Fibroblast of lung (primary cell): ENCODE data around the gene RBM15B. TPM values are rescaled to one million over a fixed set of nuclear protein-coding genes. Genes with fewer than 3 reads are reported as not detected.

Experiments used
- DNase-seq, 2 donors: peaks; one replicate each; pipeline versions ENCODE4 v3.0.0 to v3.0.0-alpha.2; 2010; ENCODE audit warnings: low read depth in 2 of 2
- H2AFZ ChIP-seq: 2 replicates; pipeline ENCODE4 v1.5.1; 2012; ENCODE audit warnings: low read length, control low read depth, inconsistent platforms
- H3K27ac ChIP-seq: 2 replicates; pipeline ENCODE4 v1.5.1; 2011; ENCODE audit warnings: low read length, control low read depth; ENCODE audit not compliant: insufficient read depth
- H3K27me3 ChIP-seq: 2 replicates; pipeline ENCODE4 v1.5.1; 2011; ENCODE audit warnings: mild to moderate bottlenecking, low read length; ENCODE audit not compliant: control insufficient read depth, insufficient read depth
- H3K36me3 ChIP-seq: 2 replicates; pipeline ENCODE4 v1.5.1; 2011; ENCODE audit warnings: low read length; ENCODE audit not compliant: control insufficient read depth, insufficient read depth
- H3K4me1 ChIP-seq: 2 replicates; pipeline ENCODE4 v1.5.1; 2011; ENCODE audit warnings: low read length; ENCODE audit not compliant: control insufficient read depth, insufficient read depth; ENCODE audit errors: extremely low read depth
- H3K4me2 ChIP-seq: 2 replicates; pipeline ENCODE4 v1.5.1; 2011; ENCODE audit warnings: low read length, control low read depth; ENCODE audit not compliant: insufficient read depth; ENCODE audit errors: extremely low read depth
- H3K4me3 ChIP-seq, 4 experiments: fragments of 200-600 bp in 1 of 4; sonication (generic) in 1 of 4; replicated peaks in 1 of 4; 2 replicates each; pipeline ENCODE4 v1.5.1; 2011 to 2016; ENCODE audit warnings: low read length in 4 of 4, low read depth in 3 of 4, mild to moderate bottlenecking in 3 of 4, control low read depth in 2 of 4, inconsistent platforms in 1 of 4, mixed read lengths in 1 of 4; ENCODE audit not compliant: insufficient read depth in 1 of 4; ENCODE audit errors: control extremely low read depth in 1 of 4
- H3K79me2 ChIP-seq: 2 replicates; pipeline ENCODE4 v1.5.1; 2012; ENCODE audit warnings: mild to moderate bottlenecking, low read length, inconsistent platforms; ENCODE audit not compliant: control insufficient read depth, insufficient read depth
- H3K9ac ChIP-seq: 2 replicates; pipeline ENCODE4 v1.5.1; 2011; ENCODE audit warnings: mild to moderate bottlenecking, low read length, control low read depth; ENCODE audit not compliant: insufficient read depth
- H3K9me3 ChIP-seq: 2 replicates; pipeline ENCODE4 v1.5.1; 2012; ENCODE audit warnings: low read depth, low read length; ENCODE audit not compliant: control insufficient read depth, insufficient read depth
- H4K20me1 ChIP-seq: 2 replicates; pipeline ENCODE4 v1.5.1; 2011; ENCODE audit warnings: low read length; ENCODE audit not compliant: control insufficient read depth, insufficient read depth; ENCODE audit errors: extremely low read depth
- CTCF ChIP-seq, 2 donors: IDR thresholded peaks in 1 of 2; conservative IDR thresholded peaks in 1 of 2; 1 replicate in 1 of 2; 2 replicates in 1 of 2; pipeline ENCODE4 v1.5.1; 2011 to 2012; ENCODE audit warnings: low read length in 2 of 2, control low read depth in 1 of 2, inconsistent platforms in 1 of 2, low read depth in 1 of 2, mild to moderate bottlenecking in 1 of 2
- EZH2 ChIP-seq: IDR thresholded peaks from 2 replicates; pipeline ENCODE4 v1.5.1; 2012; ENCODE audit warnings: low read length, control low read depth, mild to moderate bottlenecking; ENCODE audit errors: missing control alignments
- polyA plus RNA-seq, 2 donors: library from polyadenylated mRNA; depleted of rRNA in 1 of 2; stranded (reverse) in 1 of 2; unstranded in 1 of 2; fragments of >200 nt; gene quantifications; 2 replicates each; pipeline ENCODE4 v1.2.1, GENCODE V29; 2011 to 2012; ENCODE audit warnings: missing spikeins in 1 of 2
- total RNA-seq: library from RNA; depleted of rRNA; stranded (reverse); fragments of >200 nt; gene quantifications from 2 replicates; pipeline ENCODE4 v1.2.1, GENCODE V29; 2014

Gene RBM15B
- total and polyA plus RNA-seq, 2 donors (not counting 1 experiment from before 2014, with no cell fraction given) = 14.7 to 29.9 TPM

GRCh38 chr3:51354731-51355615 is 36.1 kb upstream of the RBM15B start:
- DNase-seq = no peak
- Histone ChIP-seq H2AFZ (no peak overlapping the region), H3K4me3 (no peak overlapping the region), H3K36me3 (no peaks in the 10 kb centered on the region), H3K27ac (no peak overlapping the region), H3K27me3 (no peaks in the 10 kb centered on the region), H3K4me2 (no peak overlapping the region), H3K4me1 (no peaks in the 10 kb centered on the region), H4K20me1 (no peaks in the 10 kb centered on the region), H3K79me2 (no peaks in the 10 kb centered on the region), H3K9me3 (no peaks in the 10 kb centered on the region), H3K9ac (no peak overlapping the region)
- no peak for TF ChIP-seq EZH2
- TF ChIP-seq CTCF (conservative IDR thresholded peaks at IDR 0.05 in 1 of 2, IDR thresholded peaks at IDR 0.05 in 1 of 2; ENCODE audit: low read depth in 1 of 2, low read length in 2 of 2) = no peak

- H3K9ac ChIP-seq = no peak overlapping the region
- no peak for TF ChIP-seq EZH2
- no peak for TF ChIP-seq CTCF (conservative IDR thresholded peaks at IDR 0.05 in 1 of 2, IDR thresholded peaks at IDR 0.05 in 1 of 2; ENCODE audit: low read depth in 1 of 2, low read length in 2 of 2)
Measured at GRCh38 chr3:51355891-51356578, 35.0 kb upstream of the RBM15B start.

GRCh38 chr3:51357856-51358255 is 33.2 kb upstream of the RBM15B start:
- Histone ChIP-seq H3K27me3 (no peaks in the 10 kb centered on the region), H4K20me1 (no peaks in the 10 kb centered on the region), H3K9ac (no peak overlapping the region), H3K79me2 (no peaks in the 10 kb centered on the region), H3K27ac (no peak overlapping the region), H3K4me2 (no peak overlapping the region), H3K36me3 (no peaks in the 10 kb centered on the region), H3K4me1 (no peaks in the 10 kb centered on the region), H3K4me3 (no peak overlapping the region), H2AFZ (no peak overlapping the region), H3K9me3 (no peaks in the 10 kb centered on the region)
- TF ChIP-seq EZH2 (no peak), CTCF (conservative IDR thresholded peaks at IDR 0.05 in 1 of 2, IDR thresholded peaks at IDR 0.05 in 1 of 2; ENCODE audit: low read depth in 1 of 2, low read length in 2 of 2) (no peak)
- DNase-seq = no peak

More at GRCh38 chr3:51355891-51356578, 35.0 kb upstream of the RBM15B start:
- H3K27me3 ChIP-seq = no peaks in the 10 kb centered on the region
- H3K79me2 ChIP-seq = no peaks in the 10 kb centered on the region
- H3K27ac ChIP-seq = no peak overlapping the region
- no peak overlapping the region for H2AFZ ChIP-seq
- H3K4me3 ChIP-seq = no peak overlapping the region
- no peaks in the 10 kb centered on the region for H3K4me1 ChIP-seq
- no peak overlapping the region for H3K4me2 ChIP-seq
- DNase-seq = no peak
- no peaks in the 10 kb centered on the region for H3K36me3 ChIP-seq
- no peaks in the 10 kb centered on the region for H3K9me3 ChIP-seq
- H4K20me1 ChIP-seq = no peaks in the 10 kb centered on the region
